Transverse colon (tissue), 4 donors: ENCODE measurements around the gene CELSR1. TPM values are rescaled to one million over a fixed set of nuclear protein-coding genes. Genes with fewer than 3 reads are reported as not detected.

Source experiments
- DNase-seq: peaks from one replicate; pipeline ENCODE4 v3.0.0-alpha.2; 2019
- H3K27ac ChIP-seq, 4 donors: fragments of 200-600 bp; sonication (generic); 2 replicates each; pipeline ENCODE4 v1.5.1; 2016 to 2018; ENCODE audit warnings: inconsistent platforms in 4 of 4
- H3K27me3 ChIP-seq: fragments of 200-600 bp; sonication (generic); 2 replicates; pipeline ENCODE4 v1.5.1; 2017; ENCODE audit warnings: inconsistent platforms
- H3K36me3 ChIP-seq, 4 donors: fragments of 200-600 bp; sonication (generic); 2 replicates each; pipeline ENCODE4 v1.5.1; 2017 to 2019; ENCODE audit warnings: inconsistent platforms in 4 of 4
- H3K4me1 ChIP-seq, 4 donors: fragments of 200-600 bp; sonication (generic); 2 replicates each; pipeline ENCODE4 v1.5.1; 2017 to 2020; ENCODE audit warnings: inconsistent platforms in 4 of 4
- H3K4me3 ChIP-seq, 4 donors: fragments of 200-600 bp; sonication (generic); 1 replicate in 1 of 4; 2 replicates in 3 of 4; pipeline versions ENCODE4 v1.5.1 to v1.6.1; 2017 to 2019; ENCODE audit warnings: inconsistent platforms in 4 of 4
- H3K9me3 ChIP-seq, 2 donors: fragments of 200-600 bp; sonication (generic); 2 replicates each; pipeline ENCODE4 v1.5.1; 2017 to 2019; ENCODE audit warnings: inconsistent platforms in 2 of 2
- CTCF ChIP-seq, 5 experiments: fragments of 200-600 bp in 3 of 5; fragments of 450-650 bp in 2 of 5; sonication (generic) in 3 of 5; IDR thresholded peaks; 1 replicate in 2 of 5; 2 replicates in 3 of 5; pipeline ENCODE4 v1.5.1; 2016 to 2017; ENCODE audit warnings: antibody characterized with exemption in 5 of 5, inconsistent platforms in 3 of 5, mild to moderate bottlenecking in 2 of 5, moderate library complexity in 1 of 5
- EP300 ChIP-seq: sonication (generic); formaldehyde crosslinking; IDR thresholded peaks from one replicate; pipeline ENCODE4 v1.6.1; 2017; ENCODE audit warnings: antibody characterized with exemption, low read depth
- POLR2A ChIP-seq: fragments of 450-650 bp; IDR thresholded peaks from one replicate; pipeline ENCODE4 v1.6.1; 2016; ENCODE audit warnings: antibody characterized with exemption, mild to moderate bottlenecking, moderate library complexity
- POLR2AphosphoS5 ChIP-seq, 3 donors: sonication (generic); formaldehyde crosslinking; IDR thresholded peaks; one replicate each; pipeline ENCODE4 v1.6.1; 2016; ENCODE audit warnings: antibody characterized with exemption in 3 of 3
- WGBS, 2 donors: methylation state at CpG; one replicate each; pipeline ENCODE4 v1.1.5; 2018; ENCODE audit warnings: low coverage in 1 of 2; 5-methylcytosine and 5-hydroxymethylcytosine counted together
- in situ Hi-C, 4 donors: fragments of 200-750 bp; cut with MboI; loops; one replicate each; pipeline versions ENCODE4 v1.15.0 to v1.15.1; 2017; ENCODE audit warnings: low sequenced_read_pairs in 3 of 4, low pct_ligation_motif_present in 1 of 4, low pct_unique_long_range_greater_than_20kb in 1 of 4
- intact Hi-C: fragments of 100-400 bp; cut with DNase I; formaldehyde crosslinking; loops from one replicate; pipeline ENCODE4 v1.15.1; 2023; ENCODE audit warnings: low total_unique reads
- total RNA-seq, 4 donors: library from RNA; depleted of rRNA; stranded (reverse); fragments of >200 nt; gene quantifications; one replicate each; pipeline ENCODE4 v1.1.0, GENCODE V29; 2016

Gene CELSR1
- total RNA-seq, 4 donors from 2014 or later = 0.96 to 2.5 (median 1.4) TPM

GRCh38 chr22:46563381-46564083, 26.1 kb upstream of the CELSR1 start:
- peak; percentile 92 for DNase-seq
- no peak overlapping the region for H3K4me3 ChIP-seq
- peaks cover 11 to 13% (median 12%) of the 10 kb centered on the region in 4 donors for H3K4me1 ChIP-seq
- H3K27me3 ChIP-seq = no peaks in the 10 kb centered on the region
- TF ChIP-seq POLR2AphosphoS5 (IDR thresholded peaks at IDR 0.05) = peak in 2 of 3 donors; percentile 24 to 51
- peak; percentile 74 to 98 (median 88) for TF ChIP-seq CTCF (IDR thresholded peaks at IDR 0.05)
- TF ChIP-seq POLR2A = no peak
- intact Hi-C loops (no loop called here), in situ Hi-C loops (loop anchor here in 3 of 4 donors (25.0 kb wide), 3 partner anchors 149 to 199 kb away; partner anchors contain the start of genes CERK (in 1 of the 3) and TBC1D22A (in 1 of the 3))
- no peaks in the 10 kb centered on the region for H3K36me3 ChIP-seq
- H3K27ac ChIP-seq = peak overlapping the region; percentile 74 to 87 (median 80)
- no peaks in the 10 kb centered on the region for H3K9me3 ChIP-seq
- 16 to 18% methylated on average over 4 to 16 of the region's 20 CpGs for WGBS, 2 donors

GRCh38 chr22:46561435-46561905, 24.1 kb upstream of the CELSR1 start:
- H3K36me3 ChIP-seq = no peaks in the 10 kb centered on the region
- in situ Hi-C loops (loop anchor here in 3 of 4 donors (25.0 kb wide), 3 partner anchors 151 to 201 kb away; partner anchors contain the start of genes CERK (in 1 of the 3) and TBC1D22A (in 1 of the 3)), intact Hi-C loops (no loop called here)
- no peak overlapping the region for H3K27ac ChIP-seq
- 93% methylated on average over 5 of the region's 5 CpGs; no CpG with 5 or more reads in 1 of the 2 donors for WGBS, 2 donors
- no peaks in the 10 kb centered on the region for H3K9me3 ChIP-seq
- no peak for DNase-seq
- H3K27me3 ChIP-seq = no peaks in the 10 kb centered on the region
- H3K4me1 ChIP-seq = peaks cover 11 to 13% (median 12%) of the 10 kb centered on the region in 4 donors
- TF ChIP-seq POLR2AphosphoS5 (IDR thresholded peaks at IDR 0.05) = no peak
- no peak overlapping the region for H3K4me3 ChIP-seq

GRCh38 chr22:46560696-46561295, 23.4 kb upstream of the CELSR1 start:
- intact Hi-C loops = no loop called here
- in situ Hi-C loops = loop anchor here in 3 of 4 donors (25.0 kb wide), 3 partner anchors 152 to 202 kb away; partner anchors contain the start of genes CERK (in 1 of the 3) and TBC1D22A (in 1 of the 3)

GRCh38 chr22:46557736-46558480, 20.5 kb upstream of the CELSR1 start:
- no peak for DNase-seq
- intact Hi-C loops (no loop called here), in situ Hi-C loops (loop anchor here in 3 of 4 donors (25.0 kb wide), 3 partner anchors 154 to 204 kb away; partner anchors contain the start of genes CERK (in 1 of the 3) and TBC1D22A (in 1 of the 3))
- Histone ChIP-seq H3K4me1 (no peaks in the 10 kb centered on the region), H3K27me3 (no peaks in the 10 kb centered on the region), H3K27ac (no peak overlapping the region), H3K4me3 (no peak overlapping the region), H3K9me3 (no peaks in the 10 kb centered on the region), H3K36me3 (no peaks in the 10 kb centered on the region)
- WGBS, 2 donors = 75 to 100% methylated on average over 1 to 8 of the region's 8 CpGs
- TF ChIP-seq CTCF (IDR thresholded peaks at IDR 0.05) (no peak), POLR2A (no peak), EP300 (no peak), POLR2AphosphoS5 (IDR thresholded peaks at IDR 0.05) (no peak)

More at GRCh38 chr22:46560696-46561295, 23.4 kb upstream of the CELSR1 start:
- Histone ChIP-seq H3K36me3 (no peaks in the 10 kb centered on the region), H3K4me3 (no peak overlapping the region), H3K9me3 (no peaks in the 10 kb centered on the region), H3K4me1 (peaks cover 11 to 13% (median 12%) of the 10 kb centered on the region in 4 donors), H3K27ac (no peak overlapping the region), H3K27me3 (no peaks in the 10 kb centered on the region)
- TF ChIP-seq POLR2A (no peak), POLR2AphosphoS5 (IDR thresholded peaks at IDR 0.05) (no peak), EP300 (no peak), CTCF (IDR thresholded peaks at IDR 0.05) (no peak)
- WGBS, 2 donors = 85 to 95% methylated on average over 4 to 14 of the region's 14 CpGs
- DNase-seq = no peak
